ENCODE data around the gene ERBB2.

Gene ERBB2

GRCh38 chr17:39661744-39662541, 37.9 kb upstream of the ERBB2 start:
- no peak overlapping the region for H3K4me3 ChIP-seq (replicated peaks in 1 of 2; ENCODE audit: low read depth in 2 of 2, low read length in 2 of 2)
- TF ChIP-seq, protein P1, sequence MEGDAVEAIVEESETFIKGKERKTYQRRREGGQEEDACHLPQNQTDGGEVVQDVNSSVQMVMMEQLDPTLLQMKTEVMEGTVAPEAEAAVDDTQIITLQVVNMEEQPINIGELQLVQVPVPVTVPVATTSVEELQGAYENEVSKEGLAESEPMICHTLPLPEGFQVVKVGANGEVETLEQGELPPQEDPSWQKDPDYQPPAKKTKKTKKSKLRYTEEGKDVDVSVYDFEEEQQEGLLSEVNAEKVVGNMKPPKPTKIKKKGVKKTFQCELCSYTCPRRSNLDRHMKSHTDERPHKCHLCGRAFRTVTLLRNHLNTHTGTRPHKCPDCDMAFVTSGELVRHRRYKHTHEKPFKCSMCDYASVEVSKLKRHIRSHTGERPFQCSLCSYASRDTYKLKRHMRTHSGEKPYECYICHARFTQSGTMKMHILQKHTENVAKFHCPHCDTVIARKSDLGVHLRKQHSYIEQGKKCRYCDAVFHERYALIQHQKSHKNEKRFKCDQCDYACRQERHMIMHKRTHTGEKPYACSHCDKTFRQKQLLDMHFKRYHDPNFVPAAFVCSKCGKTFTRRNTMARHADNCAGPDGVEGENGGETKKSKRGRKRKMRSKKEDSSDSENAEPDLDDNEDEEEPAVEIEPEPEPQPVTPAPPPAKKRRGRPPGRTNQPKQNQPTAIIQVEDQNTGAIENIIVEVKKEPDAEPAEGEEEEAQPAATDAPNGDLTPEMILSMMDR (IDR thresholded peaks at IDR 0.05; ENCODE audit: low read depth, low read length) = no peak
- DNase-seq (ENCODE audit: low read depth in 2 of 2) = no peak

DNA sequence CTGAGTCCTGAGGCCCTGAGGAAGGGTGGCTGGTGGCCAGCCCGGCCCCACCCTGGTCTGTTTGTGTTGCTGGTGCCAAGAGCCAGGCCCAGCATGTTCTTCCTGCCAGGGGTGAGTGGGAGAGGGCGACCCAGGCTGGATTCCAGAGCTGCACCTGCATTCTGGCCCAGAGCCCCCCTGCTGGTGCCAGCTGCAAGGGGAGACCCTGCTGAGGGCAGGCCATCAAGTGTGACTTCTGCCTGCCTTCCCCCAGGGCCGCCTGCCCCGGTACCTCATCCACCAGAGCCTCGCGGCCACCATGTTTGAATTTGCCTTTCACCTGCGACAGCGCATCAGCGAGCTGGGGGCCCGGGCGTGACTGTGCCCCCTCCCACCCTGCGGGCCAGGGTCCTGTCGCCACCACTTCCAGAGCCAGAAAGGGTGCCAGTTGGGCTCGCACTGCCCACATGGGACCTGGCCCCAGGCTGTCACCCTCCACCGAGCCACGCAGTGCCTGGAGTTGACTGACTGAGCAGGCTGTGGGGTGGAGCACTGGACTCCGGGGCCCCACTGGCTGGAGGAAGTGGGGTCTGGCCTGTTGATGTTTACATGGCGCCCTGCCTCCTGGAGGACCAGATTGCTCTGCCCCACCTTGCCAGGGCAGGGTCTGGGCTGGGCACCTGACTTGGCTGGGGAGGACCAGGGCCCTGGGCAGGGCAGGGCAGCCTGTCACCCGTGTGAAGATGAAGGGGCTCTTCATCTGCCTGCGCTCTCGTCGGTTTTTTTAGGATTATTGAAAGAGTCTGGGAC, 37.1 kb upstream of the ERBB2 start:
- no peak for DNase-seq (ENCODE audit: low read depth in 2 of 2)
- TF ChIP-seq, protein P1 (IDR thresholded peaks at IDR 0.05; ENCODE audit: low read depth, low read length) = no peak
- no peak overlapping the region for H3K4me3 ChIP-seq (replicated peaks in 1 of 2; ENCODE audit: low read depth in 2 of 2, low read length in 2 of 2)

DNA sequence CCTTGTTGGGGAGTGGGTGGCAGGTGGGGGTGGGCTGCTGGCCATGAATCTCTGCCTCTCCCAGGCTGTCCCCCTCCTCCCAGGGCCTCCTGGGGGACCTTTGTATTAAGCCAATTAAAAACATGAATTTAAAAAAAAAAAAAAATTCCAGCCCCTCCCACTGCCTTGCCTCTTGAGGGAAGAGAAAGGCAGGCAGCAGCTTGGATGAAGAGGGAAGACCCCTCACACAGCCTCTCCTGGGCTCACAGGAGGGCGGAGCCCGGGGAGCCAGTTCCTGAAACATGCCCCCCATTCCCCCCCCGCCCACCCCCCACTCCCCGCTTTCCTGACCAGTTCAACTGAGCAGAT, 36.5 kb upstream of the ERBB2 start:
- H3K4me3 ChIP-seq (replicated peaks in 1 of 2; ENCODE audit: low read depth in 2 of 2, low read length in 2 of 2) = no peak overlapping the region
- DNase-seq (ENCODE audit: low read depth in 2 of 2) = no peak
- TF ChIP-seq, protein P1 (IDR thresholded peaks at IDR 0.05; ENCODE audit: low read depth, low read length) = no peak

GRCh38 chr17:39663688-39664580, 35.9 kb upstream of the ERBB2 start:
- H3K4me3 ChIP-seq (replicated peaks in 1 of 2; ENCODE audit: low read depth in 2 of 2, low read length in 2 of 2) = no peak overlapping the region
- DNase-seq (ENCODE audit: low read depth in 2 of 2) = no peak
- TF ChIP-seq, protein P1 (IDR thresholded peaks at IDR 0.05; ENCODE audit: low read depth, low read length) = no peak

GRCh38 chr17:39664581-39665561, 35.0 kb upstream of the ERBB2 start, which contains the start of gene TCAP:
Gene TCAP, plus strand, starts transcription at chr17:39665349. Its CDS starts 11 bp downstream, at chr17:39665360.
- TF ChIP-seq, protein P1 (IDR thresholded peaks at IDR 0.05; ENCODE audit: low read depth, low read length) = no peak
- DNase-seq (ENCODE audit: low read depth in 2 of 2) = no peak

More at GRCh38 chr17:39664581-39665561, 35.0 kb upstream of the ERBB2 start, which contains the start of gene TCAP:
- H3K4me3 ChIP-seq (replicated peaks in 1 of 2; ENCODE audit: low read depth in 2 of 2, low read length in 2 of 2) = no peak within 1 kb of the TSS
